Activated CD4-positive, alpha-beta T cell treated with anti-CD3 and anti-CD28 coated beads for 36 hours (primary cell): Measurements from ENCODE around the gene SYNM. TPM values are rescaled to one million over a fixed set of nuclear protein-coding genes. Genes with fewer than 3 reads are reported as not detected.
"Not testable (repeated sequence)": the region's sequence is repeated elsewhere in the genome, so short reads cannot be mapped to it uniquely, and the experiment has no call there.

Source experiments
- ATAC-seq: fragments of 200-7000 bp; cut with Tn5 transposase; one replicate; pipeline ENCODE4 v1.10.0; 2021; ENCODE audit warnings: mild to moderate bottlenecking, moderate library complexity
- CTCF ChIA-PET: fragments of 350-600 bp; sonication (Branson Sonifier 250); formaldehyde crosslinking; loops from one replicate; lab custom pipeline; 2021; ENCODE audit warnings: antibody characterized with exemption; lab: Charles Lee
- POLR2A ChIA-PET: fragments of 350-600 bp; sonication (Branson Sonifier 250); formaldehyde crosslinking; loops from one replicate; lab custom pipeline; 2021; ENCODE audit warnings: antibody characterized with exemption, inconsistent platforms; lab: Charles Lee
- DNase-seq: peaks from one replicate; pipeline ENCODE4 v3.0.0-alpha.2; 2020
- H3K27ac Mint-ChIP-seq: one replicate; pipeline ENCODE4 v1.8.0; 2021; ENCODE audit warnings: mixed read lengths
- H3K27me3 Mint-ChIP-seq: one replicate; pipeline ENCODE4 v1.8.0; 2021; ENCODE audit warnings: mixed read lengths
- H3K36me3 Mint-ChIP-seq: one replicate; pipeline ENCODE4 v1.8.0; 2021; ENCODE audit warnings: low read depth, mixed read lengths
- H3K4me1 Mint-ChIP-seq: one replicate; pipeline ENCODE4 v1.8.0; 2021; ENCODE audit warnings: mixed read lengths
- H3K4me3 Mint-ChIP-seq: one replicate; pipeline ENCODE4 v1.8.0; 2021; ENCODE audit warnings: mild to moderate bottlenecking, moderate library complexity, mixed read lengths
- H3K9me3 Mint-ChIP-seq: one replicate; pipeline ENCODE4 v1.8.0; 2021; ENCODE audit warnings: low read depth, mixed read lengths
- intact Hi-C, 2 experiments: fragments of 100-400 bp; cut with DNase I in 1 of 2; cut with micrococcal nuclease in 1 of 2; formaldehyde crosslinking; loops; one replicate each; pipeline versions ENCODE4 v1.14.2 to v1.15.1; 2022 to 2024; cut with DNase I, micrococcal nuclease
- total RNA-seq, 2 experiments: library from RNA; stranded (reverse); gene quantifications; one replicate each; pipeline ENCODE4 v1.2.3, GENCODE V29; 2021

The SYNM gene
- under 1 TPM; 0.09 to 0.14 TPM for total RNA-seq

DNA sequence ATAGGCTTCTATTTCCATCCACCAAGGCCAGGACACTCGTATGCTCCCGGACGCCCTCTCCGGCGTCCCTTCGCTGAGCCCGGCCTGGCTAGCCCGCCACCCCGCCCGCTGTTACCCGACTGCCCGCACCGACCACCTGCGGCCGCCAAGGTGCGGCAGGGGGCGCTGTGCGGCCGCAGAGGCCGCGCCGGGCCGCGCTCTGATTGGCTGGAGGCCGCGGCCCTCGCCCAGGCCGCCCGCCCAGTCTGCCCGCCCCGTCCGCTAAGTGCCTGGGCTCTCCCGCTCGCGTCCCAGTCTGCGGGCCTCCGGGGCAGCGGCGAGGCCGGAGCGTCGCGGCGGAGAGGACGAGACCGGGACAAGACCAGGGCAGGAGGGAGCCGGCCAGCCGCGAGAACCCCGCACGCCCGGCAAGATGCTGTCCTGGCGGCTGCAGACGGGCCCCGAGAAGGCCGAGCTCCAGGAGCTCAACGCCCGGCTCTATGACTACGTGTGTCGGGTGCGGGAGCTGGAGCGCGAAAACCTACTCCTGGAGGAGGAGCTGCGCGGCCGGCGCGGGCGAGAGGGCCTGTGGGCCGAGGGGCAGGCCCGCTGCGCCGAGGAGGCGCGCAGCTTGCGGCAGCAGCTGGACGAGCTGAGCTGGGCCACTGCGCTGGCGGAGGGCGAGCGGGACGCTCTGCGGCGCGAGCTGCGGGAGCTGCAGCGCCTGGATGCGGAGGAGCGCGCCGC is at the start of gene SYNM:
TSS of gene SYNM (plus strand) at position 293 of the 726 bp plus-strand sequence. CDS start at position 413, 120 bp downstream.
- no peak within 1 kb of the TSS for H3K27ac Mint-ChIP-seq
- peak within 1 kb of the TSS; percentile 51 for H3K4me3 Mint-ChIP-seq
- H3K27me3 Mint-ChIP-seq: peaks cover 39% of the 10 kb centered on the region
- ATAC-seq (peak; percentile 63), DNase-seq (peak; percentile 64)
- CTCF ChIA-PET: interaction anchor here (0.6 to 1.9 kb wide), 22 partner anchors 13 to 651 kb away, joined by 3 to 8 read pairs (median 4); no protein-coding TSS in a partner anchor
- no peaks in the 10 kb centered on the region for H3K9me3 Mint-ChIP-seq
- POLR2A ChIA-PET: no interaction called here
- no peaks in the 10 kb centered on the region for H3K4me1 Mint-ChIP-seq
- H3K36me3 Mint-ChIP-seq: no peaks in the 10 kb centered on the region
- intact Hi-C loops: loop anchor here (1.0 to 2.0 kb wide), 3 partner anchors 108 to 650 kb away; no protein-coding TSS in a partner anchor

DNA sequence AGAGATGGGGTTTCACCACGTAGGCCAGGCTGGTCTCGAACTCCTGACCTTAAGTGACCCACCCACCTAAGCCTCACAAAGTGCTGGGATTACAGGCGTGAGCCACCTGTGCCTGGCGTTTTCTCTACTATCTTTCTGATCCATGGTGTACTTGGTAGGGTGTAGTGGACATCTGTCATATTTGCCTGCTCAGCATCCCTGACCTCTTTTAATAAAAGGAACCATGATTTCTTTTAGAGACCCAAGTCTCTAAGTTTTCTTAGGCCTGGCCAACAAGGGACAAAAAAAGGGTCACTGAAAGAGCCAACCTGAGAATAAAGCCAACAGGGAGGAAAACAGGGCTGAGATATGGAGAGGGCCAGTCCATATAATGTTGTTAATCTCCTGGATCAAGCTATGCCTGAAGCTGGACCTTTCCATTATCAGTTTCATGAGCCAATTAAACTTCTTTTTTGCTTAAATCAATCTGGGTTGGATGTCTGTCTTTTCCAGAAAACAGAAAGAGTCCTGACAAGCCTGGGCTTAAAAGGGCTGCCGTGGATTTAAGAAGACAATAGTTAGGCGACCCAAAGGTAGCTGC is 49.2 kb upstream of the SYNM start:
- CTCF ChIA-PET: interaction anchor here (2.8 kb wide), 1 partner anchor 13 kb away, joined by 11 read pairs; no protein-coding TSS in a partner anchor

GRCh38 chr15:99057020-99057419 is 47.9 kb upstream of the SYNM start:
- Mint-ChIP-seq H3K36me3 (no peaks in the 10 kb centered on the region), H3K4me1 (peaks cover 10% of the 10 kb centered on the region), H3K9me3 (no peaks in the 10 kb centered on the region), H3K27me3 (peaks cover 28% of the 10 kb centered on the region), H3K4me3 (no peak overlapping the region), H3K27ac (no peak overlapping the region)
- ChIA-PET CTCF (interaction anchor here (1.2 to 2.8 kb wide), 7 partner anchors 8 to 92 kb away, joined by 3 to 11 read pairs (median 5); no protein-coding TSS in a partner anchor), POLR2A (no interaction called here)
- no peak for ATAC-seq
- intact Hi-C loops: loop anchor here (5.0 to 10.0 kb wide), 4 partner anchors 102 to 615 kb away; no protein-coding TSS in a partner anchor
- no peak for DNase-seq

More for the DNA sequence above, 49.2 kb upstream of the SYNM start:
- Mint-ChIP-seq H3K36me3 (no peaks in the 10 kb centered on the region), H3K9me3 (no peaks in the 10 kb centered on the region), H3K27ac (no peak overlapping the region), H3K4me1 (peaks cover 11% of the 10 kb centered on the region), H3K27me3 (peaks cover 20% of the 10 kb centered on the region), H3K4me3 (no peak overlapping the region)
- DNase-seq (no peak), ATAC-seq (no peak)
- POLR2A ChIA-PET: no interaction called here
- intact Hi-C loops: loop anchor here (5.0 to 10.0 kb wide), 4 partner anchors 101 to 613 kb away; no protein-coding TSS in a partner anchor

DNA sequence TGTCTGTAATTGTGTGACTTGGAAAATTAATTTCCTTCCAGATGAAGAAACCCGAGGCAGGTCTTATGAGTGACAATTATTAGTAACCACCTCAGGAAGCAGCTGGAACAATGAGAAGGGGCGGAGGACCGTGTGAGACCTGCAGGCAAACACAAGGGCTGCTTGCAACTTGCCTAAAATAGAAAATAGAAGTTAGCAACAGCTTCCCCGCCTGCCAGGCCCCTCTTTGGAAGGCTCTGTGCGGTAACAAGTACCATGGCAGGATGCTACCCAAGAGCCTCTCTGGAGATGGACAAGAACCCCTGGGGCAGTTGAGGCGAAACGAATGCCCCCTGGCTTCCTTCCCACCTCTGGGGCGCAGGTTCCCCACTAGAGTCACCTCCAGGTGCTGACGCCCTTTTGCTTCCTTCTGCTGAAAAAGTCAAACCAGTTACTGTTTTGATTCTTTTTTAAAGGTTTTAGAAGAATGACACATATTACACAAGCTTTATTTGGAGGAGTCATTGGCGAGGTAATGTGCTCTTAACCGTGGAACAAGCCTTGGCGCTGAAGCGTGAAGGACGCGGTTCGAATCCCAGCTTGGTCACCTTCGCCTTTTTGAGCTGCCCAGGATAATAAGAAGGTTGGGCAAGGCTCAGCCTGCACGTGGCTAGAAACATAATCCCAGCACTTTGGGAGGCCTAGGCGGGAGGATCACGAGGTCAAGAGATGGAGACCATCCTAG is 47.0 kb upstream of the SYNM start:
- ChIA-PET CTCF (interaction anchor here (0.7 to 5.2 kb wide), 13 partner anchors 8 to 539 kb away, joined by 3 to 39 read pairs (median 4); no protein-coding TSS in a partner anchor), POLR2A (interaction anchor here (0.5 kb wide), 1 partner anchor 142 kb away, joined by 3 read pairs; no protein-coding TSS in a partner anchor)
- Mint-ChIP-seq H3K27me3 (peaks cover 28% of the 10 kb centered on the region), H3K4me3 (peak overlapping the region; percentile 40), H3K27ac (no peak overlapping the region), H3K36me3 (no peaks in the 10 kb centered on the region), H3K9me3 (no peaks in the 10 kb centered on the region), H3K4me1 (peaks cover 6% of the 10 kb centered on the region)
- no peak for DNase-seq
- ATAC-seq: no peak
- intact Hi-C loops: loop anchor here (2.0 to 10.0 kb wide), 5 partner anchors 103 to 616 kb away; partner anchors contain the start of gene IGF1R (in 1 of the 2)

- Mint-ChIP-seq H3K27ac (no peak overlapping the region), H3K4me3 (peak overlapping the region; percentile 40), H3K36me3 (no peaks in the 10 kb centered on the region), H3K9me3 (no peaks in the 10 kb centered on the region), H3K4me1 (peaks cover 6% of the 10 kb centered on the region), H3K27me3 (peaks cover 28% of the 10 kb centered on the region)
- ChIA-PET CTCF (interaction anchor here (0.6 to 5.2 kb wide), 15 partner anchors 8 to 539 kb away, joined by 3 to 39 read pairs (median 4); no protein-coding TSS in a partner anchor), POLR2A (no interaction called here)
- intact Hi-C loops: loop anchor here (2.0 to 10.0 kb wide), 5 partner anchors 104 to 616 kb away; partner anchors contain the start of gene IGF1R (in 1 of the 2)
- no peak for ATAC-seq
- no peak for DNase-seq
Measured at GRCh38 chr15:99058421-99058870, 46.4 kb upstream of the SYNM start.

DNA sequence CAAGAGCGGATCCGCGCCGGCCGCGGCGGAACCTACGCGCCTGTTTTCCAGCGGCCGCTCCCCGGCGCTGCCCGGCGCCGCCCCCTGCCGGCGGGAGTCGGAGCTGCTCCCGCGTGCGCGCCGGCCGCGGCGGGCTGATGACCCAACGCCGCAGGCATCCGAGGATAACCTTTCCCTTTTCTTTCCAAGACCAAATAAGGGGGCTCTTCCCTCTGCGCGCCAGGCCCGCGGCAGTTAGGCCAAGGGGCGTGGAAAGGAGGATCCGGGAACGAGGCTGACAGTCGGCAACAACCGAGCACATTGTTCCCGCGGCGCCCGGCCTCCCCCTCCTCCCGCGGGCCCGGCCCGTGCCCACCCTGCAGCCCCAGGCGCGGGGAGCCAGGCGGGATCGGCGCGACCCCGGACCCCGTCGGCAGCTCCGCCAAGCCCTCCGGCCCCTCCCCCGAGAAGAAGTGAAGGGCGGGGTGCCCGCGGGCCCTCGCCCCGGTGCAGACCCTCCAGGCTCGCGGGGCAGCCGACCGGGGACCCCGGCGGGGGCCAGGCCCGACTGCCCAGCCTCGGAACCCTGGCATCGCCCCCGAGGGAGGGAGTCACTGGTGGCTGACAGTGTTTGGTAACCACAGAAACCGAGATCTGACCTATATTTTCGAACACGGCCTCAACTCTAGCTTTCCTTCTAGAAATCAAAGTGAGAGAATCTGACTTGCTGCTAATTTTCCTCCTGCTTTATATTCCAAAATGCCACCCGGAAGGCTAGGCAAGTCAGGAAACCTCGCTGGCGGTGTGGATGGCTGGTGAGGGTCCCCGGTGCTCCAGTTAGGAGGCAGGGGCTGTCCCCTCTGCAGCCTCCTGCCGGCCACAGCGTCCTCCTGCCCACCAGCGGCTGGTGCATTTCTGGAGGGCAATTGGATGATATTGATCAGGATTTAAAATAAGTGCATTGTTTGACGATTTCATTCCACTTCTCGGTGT is 45.6 kb upstream of the SYNM start:
- POLR2A ChIA-PET: no interaction called here
- peak overlapping the region; percentile 53 for H3K4me3 Mint-ChIP-seq
- DNase-seq: peak; percentile 72
- CTCF ChIA-PET: interaction anchor here (0.6 to 5.2 kb wide), 15 partner anchors 11 to 280 kb away, joined by 3 to 39 read pairs (median 3); no protein-coding TSS in a partner anchor
- intact Hi-C loops: loop anchor here (1.0 to 10.0 kb wide), 7 partner anchors 44 to 617 kb away; partner anchors contain the start of gene IGF1R (in 1 of the 2)
- peak; percentile 92 for ATAC-seq
- H3K9me3 Mint-ChIP-seq: no peaks in the 10 kb centered on the region
- H3K27me3 Mint-ChIP-seq: peaks cover 29% of the 10 kb centered on the region
- H3K36me3 Mint-ChIP-seq: no peaks in the 10 kb centered on the region
- peaks cover 6% of the 10 kb centered on the region for H3K4me1 Mint-ChIP-seq
- H3K27ac Mint-ChIP-seq: peak overlapping the region; percentile 60

DNA sequence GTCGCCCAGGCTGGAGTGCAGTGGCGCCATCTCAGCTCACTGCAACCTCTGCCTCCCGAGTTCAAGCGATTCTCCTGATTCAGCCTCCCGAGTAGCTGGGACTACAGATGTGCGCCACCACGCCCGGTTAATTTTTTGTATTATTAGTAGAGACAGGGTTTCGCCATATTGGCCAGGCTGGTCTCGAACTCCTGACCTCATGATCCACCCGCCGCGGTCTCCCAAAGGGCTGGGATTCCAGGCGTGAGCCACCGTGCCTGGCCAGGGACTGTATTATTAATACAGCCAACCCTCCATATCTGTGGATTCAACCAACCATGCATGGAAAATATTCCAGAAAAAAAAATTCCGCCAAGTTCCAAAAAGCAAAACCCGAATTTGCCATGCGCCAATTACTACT is 44.7 kb upstream of the SYNM start:
- POLR2A ChIA-PET, DNase-seq, H3K27ac Mint-ChIP-seq, ATAC-seq, H3K36me3 Mint-ChIP-seq, H3K9me3 Mint-ChIP-seq, H3K4me1 Mint-ChIP-seq, H3K4me3 Mint-ChIP-seq, intact Hi-C loops: not testable (repeated sequence)
- CTCF ChIA-PET: interaction anchor here (1.1 to 5.2 kb wide), 5 partner anchors 10 to 178 kb away, joined by 3 to 39 read pairs (median 6); no protein-coding TSS in a partner anchor
- H3K27me3 Mint-ChIP-seq: peaks cover 31% of the 10 kb centered on the region

DNA sequence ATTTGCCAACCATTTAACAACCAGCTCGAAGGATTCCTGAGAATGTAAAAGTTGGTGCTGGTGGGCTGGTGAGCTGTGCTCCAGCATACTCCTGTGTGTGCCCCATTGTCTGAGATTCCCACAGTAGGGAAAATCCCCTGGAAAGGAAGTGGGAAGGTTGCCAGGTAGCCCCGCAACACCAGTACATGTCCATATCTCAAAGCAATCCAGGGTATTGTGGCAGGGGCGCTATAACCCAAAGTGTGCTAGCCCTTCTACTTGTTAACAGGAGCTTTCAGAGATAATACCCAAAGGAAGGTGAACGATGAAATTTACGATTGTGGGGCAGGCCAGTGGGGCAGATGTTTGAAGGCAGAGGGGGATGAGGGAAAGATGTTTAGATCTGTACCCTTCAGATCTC is 42.7 kb upstream of the SYNM start:
- no peaks in the 10 kb centered on the region for H3K9me3 Mint-ChIP-seq
- H3K27ac Mint-ChIP-seq: no peak overlapping the region
- ChIA-PET CTCF (interaction anchor here (0.7 to 5.2 kb wide), 4 partner anchors 8 to 59 kb away, joined by 3 to 39 read pairs (median 6); no protein-coding TSS in a partner anchor), POLR2A (no interaction called here)
- no peaks in the 10 kb centered on the region for H3K36me3 Mint-ChIP-seq
- ATAC-seq: no peak
- no peak overlapping the region for H3K4me3 Mint-ChIP-seq
- H3K27me3 Mint-ChIP-seq: peaks cover 26% of the 10 kb centered on the region
- peaks cover 6% of the 10 kb centered on the region for H3K4me1 Mint-ChIP-seq
- intact Hi-C loops: no loop called here
- no peak for DNase-seq

- no peaks in the 10 kb centered on the region for H3K36me3 Mint-ChIP-seq
- DNase-seq (no peak), ATAC-seq (no peak)
- POLR2A ChIA-PET: no interaction called here
- H3K27me3 Mint-ChIP-seq: peaks cover 4% of the 10 kb centered on the region
- intact Hi-C loops: no loop called here
- CTCF ChIA-PET: interaction anchor here (0.9 to 2.7 kb wide), 4 partner anchors 8 to 164 kb away, joined by 3 to 11 read pairs (median 6); no protein-coding TSS in a partner anchor
- no peaks in the 10 kb centered on the region for H3K4me1 Mint-ChIP-seq
- H3K27ac Mint-ChIP-seq: no peak overlapping the region
- H3K4me3 Mint-ChIP-seq: no peak overlapping the region
- no peaks in the 10 kb centered on the region for H3K9me3 Mint-ChIP-seq
Measured at GRCh38 chr15:99068186-99068585, 36.7 kb upstream of the SYNM start.
